Measurements from ENCODE around the gene ROBO4. TPM values are rescaled to one million over a fixed set of nuclear protein-coding genes. Genes with fewer than 3 reads are reported as not detected.

Gene ROBO4
- total and polyA plus RNA-seq, 2 of the 13 experiments (the other 11 are each of a cell fraction or from before 2014, with no cell fraction given), result 0.07 to 1.1 TPM

- TF ChIP-seq, protein P1, sequence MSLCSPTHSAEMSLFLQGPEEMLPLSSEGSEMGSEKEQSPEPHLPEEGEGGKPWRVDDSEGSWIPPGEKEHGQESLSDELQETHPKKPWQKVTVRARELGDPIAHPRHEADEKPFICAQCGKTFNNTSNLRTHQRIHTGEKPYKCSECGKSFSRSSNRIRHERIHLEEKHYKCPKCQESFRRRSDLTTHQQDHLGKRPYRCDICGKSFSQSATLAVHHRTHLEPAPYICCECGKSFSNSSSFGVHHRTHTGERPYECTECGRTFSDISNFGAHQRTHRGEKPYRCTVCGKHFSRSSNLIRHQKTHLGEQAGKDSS (CRISPR knock-in tag; IDR thresholded peaks at IDR 0.05; ENCODE audit: borderline replicate concordance, low read depth), result peak; percentile 21; the same call in 1 of the 2 replicates
- TF ChIP-seq ZNF589 (CRISPR knock-in tag; conservative IDR thresholded peaks at IDR 0.05) (no peak), RAD51 (IDR thresholded peaks at IDR 0.05; ENCODE audit: borderline replicate concordance) (no peak), ZFP90 (CRISPR knock-in tag; IDR thresholded peaks at IDR 0.05; ENCODE audit: borderline replicate concordance) (no peak), ZNF496 (CRISPR knock-in tag; IDR thresholded peaks at IDR 0.05; ENCODE audit: insufficient replicate concordance) (no peak), KIAA2018 (CRISPR knock-in tag; IDR thresholded peaks at IDR 0.05; ENCODE audit: borderline replicate concordance) (no peak), TOPORS (CRISPR knock-in tag; IDR thresholded peaks at IDR 0.05) (no peak), IKZF1 (IDR thresholded peaks at IDR 0.05) (no peak), THAP8 (CRISPR knock-in tag; IDR thresholded peaks at IDR 0.05; ENCODE audit: borderline replicate concordance) (no peak), THYN1 (CRISPR knock-in tag; IDR thresholded peaks at IDR 0.05; ENCODE audit: borderline replicate concordance, low read depth) (no peak), ZNF451 (CRISPR knock-in tag; IDR thresholded peaks at IDR 0.05) (0 out of 2 replicates have a peak, but pooled peaks have one; percentile 57)
- TF ChIP-seq, protein P2, sequence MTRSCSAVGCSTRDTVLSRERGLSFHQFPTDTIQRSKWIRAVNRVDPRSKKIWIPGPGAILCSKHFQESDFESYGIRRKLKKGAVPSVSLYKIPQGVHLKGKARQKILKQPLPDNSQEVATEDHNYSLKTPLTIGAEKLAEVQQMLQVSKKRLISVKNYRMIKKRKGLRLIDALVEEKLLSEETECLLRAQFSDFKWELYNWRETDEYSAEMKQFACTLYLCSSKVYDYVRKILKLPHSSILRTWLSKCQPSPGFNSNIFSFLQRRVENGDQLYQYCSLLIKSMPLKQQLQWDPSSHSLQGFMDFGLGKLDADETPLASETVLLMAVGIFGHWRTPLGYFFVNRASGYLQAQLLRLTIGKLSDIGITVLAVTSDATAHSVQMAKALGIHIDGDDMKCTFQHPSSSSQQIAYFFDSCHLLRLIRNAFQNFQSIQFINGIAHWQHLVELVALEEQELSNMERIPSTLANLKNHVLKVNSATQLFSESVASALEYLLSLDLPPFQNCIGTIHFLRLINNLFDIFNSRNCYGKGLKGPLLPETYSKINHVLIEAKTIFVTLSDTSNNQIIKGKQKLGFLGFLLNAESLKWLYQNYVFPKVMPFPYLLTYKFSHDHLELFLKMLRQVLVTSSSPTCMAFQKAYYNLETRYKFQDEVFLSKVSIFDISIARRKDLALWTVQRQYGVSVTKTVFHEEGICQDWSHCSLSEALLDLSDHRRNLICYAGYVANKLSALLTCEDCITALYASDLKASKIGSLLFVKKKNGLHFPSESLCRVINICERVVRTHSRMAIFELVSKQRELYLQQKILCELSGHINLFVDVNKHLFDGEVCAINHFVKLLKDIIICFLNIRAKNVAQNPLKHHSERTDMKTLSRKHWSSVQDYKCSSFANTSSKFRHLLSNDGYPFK (CRISPR knock-in tag; IDR thresholded peaks at IDR 0.05; ENCODE audit: borderline replicate concordance), result peak; percentile 41; the same call in 1 of the 2 replicates
Observed at GRCh38 chr11:124882339-124883071, 15.2 kb downstream of the ROBO4 start (continued).

All from HepG2 (cell line).